SJSA1 (cell line): Measurements from ENCODE around the gene ZDHHC8. TPM values are rescaled to one million over a fixed set of nuclear protein-coding genes. Genes with fewer than 3 reads are reported as not detected.

Experiments used
- DNase-seq, 2 experiments: peaks; one replicate each; pipeline ENCODE4 v3.0.0-alpha.2; 2015 to 2020; ENCODE audit warnings: low spot score in 2 of 2, low read depth in 1 of 2
- H3K27ac ChIP-seq: fragments of 250-450 bp; sonication (Bioruptor Pico); 2 replicates; pipeline ENCODE4 v1.5.1; 2020; ENCODE audit warnings: mild to moderate bottlenecking, moderate library complexity
- H3K27me3 ChIP-seq: fragments of 250-450 bp; sonication (Bioruptor Pico); replicated peaks from 2 replicates; pipeline ENCODE4 v1.5.1; 2020; ENCODE audit warnings: mild to moderate bottlenecking, moderate library complexity
- H3K36me3 ChIP-seq: fragments of 250-450 bp; sonication (Bioruptor Pico); 2 replicates; pipeline ENCODE4 v1.5.1; 2020; ENCODE audit warnings: mild to moderate bottlenecking
- H3K4me1 ChIP-seq: fragments of 250-450 bp; sonication (Bioruptor Pico); replicated peaks from 2 replicates; pipeline ENCODE4 v1.6.1; 2021; ENCODE audit warnings: mild to moderate bottlenecking
- H3K4me3 ChIP-seq: fragments of 250-450 bp; sonication (Bioruptor Pico); 2 replicates; pipeline ENCODE4 v1.5.1; 2020; ENCODE audit warnings: mild to moderate bottlenecking
- H3K9me3 ChIP-seq: fragments of 250-450 bp; sonication (Bioruptor Pico); replicated peaks from 2 replicates; pipeline ENCODE4 v1.5.1; 2020; ENCODE audit warnings: mild to moderate bottlenecking
- total RNA-seq: library from RNA; depleted of rRNA; stranded (reverse); fragments of >200 nt; shearing (Covaris generic); gene quantifications from 2 replicates; pipeline ENCODE4 v1.2.3, GENCODE V29; 2014; rRNA removed

The ZDHHC8 gene, protein sequence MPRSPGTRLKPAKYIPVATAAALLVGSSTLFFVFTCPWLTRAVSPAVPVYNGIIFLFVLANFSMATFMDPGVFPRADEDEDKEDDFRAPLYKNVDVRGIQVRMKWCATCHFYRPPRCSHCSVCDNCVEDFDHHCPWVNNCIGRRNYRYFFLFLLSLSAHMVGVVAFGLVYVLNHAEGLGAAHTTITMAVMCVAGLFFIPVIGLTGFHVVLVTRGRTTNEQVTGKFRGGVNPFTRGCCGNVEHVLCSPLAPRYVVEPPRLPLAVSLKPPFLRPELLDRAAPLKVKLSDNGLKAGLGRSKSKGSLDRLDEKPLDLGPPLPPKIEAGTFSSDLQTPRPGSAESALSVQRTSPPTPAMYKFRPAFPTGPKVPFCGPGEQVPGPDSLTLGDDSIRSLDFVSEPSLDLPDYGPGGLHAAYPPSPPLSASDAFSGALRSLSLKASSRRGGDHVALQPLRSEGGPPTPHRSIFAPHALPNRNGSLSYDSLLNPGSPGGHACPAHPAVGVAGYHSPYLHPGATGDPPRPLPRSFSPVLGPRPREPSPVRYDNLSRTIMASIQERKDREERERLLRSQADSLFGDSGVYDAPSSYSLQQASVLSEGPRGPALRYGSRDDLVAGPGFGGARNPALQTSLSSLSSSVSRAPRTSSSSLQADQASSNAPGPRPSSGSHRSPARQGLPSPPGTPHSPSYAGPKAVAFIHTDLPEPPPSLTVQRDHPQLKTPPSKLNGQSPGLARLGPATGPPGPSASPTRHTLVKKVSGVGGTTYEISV
- 9.0 and 10.6 TPM in 2 replicates for total RNA-seq

GRCh38 chr22:20131597-20131858 is at the start of gene ZDHHC8:
Gene ZDHHC8 (plus strand): TSS chr22:20131804. CDS start chr22:20131948, 144 bp downstream.
- no peaks in the 10 kb centered on the region for H3K27me3 ChIP-seq
- H3K36me3 ChIP-seq = peaks cover 23% of the 10 kb centered on the region
- H3K4me3 ChIP-seq = peak within 1 kb of the TSS; percentile 92
- no peaks in the 10 kb centered on the region for H3K9me3 ChIP-seq
- peak within 1 kb of the TSS; percentile 45 for H3K27ac ChIP-seq
- H3K4me1 ChIP-seq = peaks cover 12% of the 10 kb centered on the region
- no peak for DNase-seq

DNA sequence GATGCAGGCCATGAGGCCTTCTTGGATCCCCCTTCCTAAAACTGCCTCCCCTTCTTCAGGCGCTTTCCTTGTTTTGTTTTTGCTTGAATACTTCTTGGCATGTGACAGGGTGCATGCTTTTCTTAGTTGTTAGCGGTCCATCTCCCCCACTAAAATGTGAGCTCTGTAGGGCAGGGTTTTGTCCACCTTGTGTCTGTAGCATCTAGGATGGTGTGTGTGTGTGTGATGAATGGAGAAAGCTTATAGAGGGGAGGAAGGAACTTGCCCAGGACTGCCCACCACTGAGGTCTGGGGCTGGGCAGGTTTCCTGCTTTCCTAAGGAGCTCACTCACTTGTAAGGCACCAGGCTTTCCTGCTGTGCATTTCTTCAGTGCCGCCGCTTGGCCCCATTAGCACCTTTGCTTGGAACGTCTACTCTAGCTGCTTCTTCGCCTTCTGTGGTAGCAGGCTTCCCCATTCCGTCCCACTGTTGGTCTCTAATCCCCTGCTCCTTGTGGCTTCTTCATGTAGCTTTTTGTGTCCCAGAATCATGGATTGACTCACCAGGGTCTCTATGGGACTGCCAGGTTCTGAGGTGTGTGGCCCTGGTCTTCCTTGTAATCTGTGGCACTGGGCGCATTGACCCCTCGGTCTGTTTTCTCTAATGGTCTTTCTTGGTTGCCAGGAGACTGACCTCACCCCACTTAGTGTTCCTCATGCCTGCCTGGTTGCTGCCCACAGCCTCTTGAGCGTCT is 48.3 kb upstream of the ZDHHC8 start:
- Histone ChIP-seq H3K4me3 (no peak overlapping the region), H3K36me3 (peaks cover 82% of the 10 kb centered on the region), H3K4me1 (peaks cover 24% of the 10 kb centered on the region), H3K9me3 (no peaks in the 10 kb centered on the region), H3K27me3 (no peaks in the 10 kb centered on the region), H3K27ac (no peak overlapping the region)
- no peak for DNase-seq

- Histone ChIP-seq H3K27me3 (no peaks in the 10 kb centered on the region), H3K4me3 (no peak overlapping the region), H3K9me3 (no peaks in the 10 kb centered on the region), H3K27ac (no peak overlapping the region), H3K4me1 (peaks cover 24% of the 10 kb centered on the region), H3K36me3 (peaks cover 89% of the 10 kb centered on the region)
- DNase-seq = no peak
These were observed 47.6 kb upstream of the ZDHHC8 start for GRCh38 chr22:20083891-20084546.

DNA sequence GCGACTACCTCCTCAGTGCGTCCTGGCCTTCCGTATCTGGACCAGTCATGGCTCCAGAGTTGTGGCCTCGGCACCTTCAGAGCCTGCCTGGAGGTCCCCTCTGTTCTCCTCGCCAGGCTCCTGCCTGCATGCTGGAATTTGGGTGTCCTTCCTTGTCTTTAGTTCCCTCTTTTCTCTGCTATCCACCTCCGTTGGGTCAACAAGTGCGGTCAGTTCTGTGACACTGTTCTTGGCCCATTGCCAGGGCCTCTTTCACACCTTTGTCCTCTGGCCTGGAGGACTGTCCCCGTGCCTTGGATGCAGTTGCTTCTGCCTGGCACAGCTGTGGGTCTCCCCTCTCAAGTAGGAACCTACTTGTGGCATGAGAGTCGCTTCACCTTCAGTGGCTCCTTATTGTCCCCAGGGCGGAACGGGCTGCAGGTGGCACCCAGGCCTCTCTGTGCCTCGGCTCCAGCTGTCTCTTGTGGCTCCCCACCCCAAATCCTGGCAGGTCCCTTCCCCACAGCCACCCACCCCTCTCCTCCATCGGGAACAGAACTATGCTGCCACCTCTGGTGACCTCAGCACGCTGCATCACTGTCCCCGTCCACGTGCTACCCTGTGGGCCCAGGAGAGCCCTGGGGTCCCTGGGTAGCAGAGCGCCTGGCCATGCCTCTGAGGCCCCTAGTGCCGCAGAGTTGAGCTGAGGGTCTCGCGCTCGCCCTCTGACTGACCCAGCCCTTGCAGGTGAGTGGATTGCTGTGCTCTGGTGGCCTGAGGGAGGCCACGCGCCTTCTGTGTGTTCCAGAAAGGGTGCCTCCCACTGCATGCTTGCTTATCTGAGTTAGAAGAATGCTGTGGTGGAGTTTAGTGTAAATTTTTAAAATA is 46.8 kb upstream of the ZDHHC8 start:
- Histone ChIP-seq H3K36me3 (peaks cover 96% of the 10 kb centered on the region), H3K27ac (no peak overlapping the region), H3K4me1 (peaks cover 18% of the 10 kb centered on the region), H3K4me3 (no peak overlapping the region), H3K9me3 (no peaks in the 10 kb centered on the region), H3K27me3 (no peaks in the 10 kb centered on the region)
- DNase-seq = no peak

GRCh38 chr22:20085651-20086050 is 46.0 kb upstream of the ZDHHC8 start:
- H3K36me3 ChIP-seq = peaks cover 99% of the 10 kb centered on the region
- H3K9me3 ChIP-seq = no peaks in the 10 kb centered on the region
- H3K27ac ChIP-seq = no peak overlapping the region
- peaks cover 18% of the 10 kb centered on the region for H3K4me1 ChIP-seq
- no peaks in the 10 kb centered on the region for H3K27me3 ChIP-seq
- H3K4me3 ChIP-seq = no peak overlapping the region
- no peak for DNase-seq

- peaks cover 99% of the 10 kb centered on the region for H3K36me3 ChIP-seq
- H3K9me3 ChIP-seq = no peaks in the 10 kb centered on the region
These were observed 45.5 kb upstream of the ZDHHC8 start for GRCh38 chr22:20086101-20086599.

GRCh38 chr22:20086763-20087162 is 44.8 kb upstream of the ZDHHC8 start:
- Histone ChIP-seq H3K27ac (no peak overlapping the region), H3K4me3 (no peak overlapping the region), H3K9me3 (no peaks in the 10 kb centered on the region), H3K36me3 (peaks cover 99% of the 10 kb centered on the region), H3K4me1 (peaks cover 11% of the 10 kb centered on the region), H3K27me3 (no peaks in the 10 kb centered on the region)
- no peak for DNase-seq

More at GRCh38 chr22:20086101-20086599, 45.5 kb upstream of the ZDHHC8 start:
- no peak for DNase-seq
- Histone ChIP-seq H3K4me3 (no peak overlapping the region), H3K27me3 (no peaks in the 10 kb centered on the region), H3K27ac (no peak overlapping the region), H3K4me1 (peaks cover 17% of the 10 kb centered on the region)

DNA sequence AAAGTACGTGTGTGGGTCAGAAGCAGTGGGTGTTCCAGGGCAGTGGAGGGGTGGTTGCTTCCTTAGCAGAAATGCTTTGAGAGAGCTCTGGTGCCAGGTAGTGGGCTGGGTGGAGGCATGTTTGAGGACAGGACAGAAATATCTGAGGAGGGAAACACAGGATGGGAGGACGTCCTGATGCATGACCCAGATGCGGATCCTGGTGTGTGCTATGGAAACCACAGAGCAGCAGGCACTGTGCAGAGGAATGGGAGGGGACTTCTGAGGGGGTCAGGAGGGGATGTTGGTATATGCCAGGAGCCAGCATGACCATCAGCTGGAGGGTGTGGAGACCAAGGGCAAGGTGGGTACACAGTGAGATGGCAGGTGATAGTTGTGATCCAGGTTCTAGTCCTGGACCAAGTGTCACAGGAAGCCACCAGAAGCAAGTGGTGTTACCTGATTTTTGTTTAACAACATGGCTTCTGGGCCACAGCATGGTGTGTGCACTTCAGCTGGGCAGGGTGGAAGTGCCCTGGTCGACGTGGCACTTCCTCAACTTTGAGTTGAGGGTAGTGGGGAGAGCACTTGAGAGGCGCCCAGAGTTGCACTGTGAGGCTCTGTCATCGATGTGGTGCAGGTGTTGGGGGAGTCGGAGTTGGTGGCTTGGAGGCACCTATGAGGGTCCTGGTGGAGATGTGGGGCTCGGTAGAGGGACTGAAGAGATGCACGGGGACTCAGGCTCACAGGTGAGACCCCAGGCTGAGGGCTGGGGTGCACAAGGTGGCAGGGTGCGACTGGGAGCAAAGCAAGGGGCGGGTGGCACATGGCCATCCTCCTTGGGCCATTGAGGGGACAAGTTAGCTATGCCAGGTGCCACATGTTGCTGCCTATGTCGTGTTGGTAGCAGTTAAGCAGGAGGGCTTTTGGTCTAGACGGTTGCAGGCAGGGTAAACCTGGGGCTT is 44.0 kb upstream of the ZDHHC8 start:
- H3K4me1 ChIP-seq = peaks cover 4% of the 10 kb centered on the region; the same call in 1 of the 2 replicates
- H3K9me3 ChIP-seq = no peaks in the 10 kb centered on the region
- H3K36me3 ChIP-seq = peaks cover 99% of the 10 kb centered on the region
- DNase-seq = no peak
- H3K4me3 ChIP-seq = no peak overlapping the region
- no peaks in the 10 kb centered on the region for H3K27me3 ChIP-seq
- no peak overlapping the region for H3K27ac ChIP-seq

- no peaks in the 10 kb centered on the region for H3K27me3 ChIP-seq
These were observed 43.3 kb upstream of the ZDHHC8 start for GRCh38 chr22:20088263-20088648.

DNA sequence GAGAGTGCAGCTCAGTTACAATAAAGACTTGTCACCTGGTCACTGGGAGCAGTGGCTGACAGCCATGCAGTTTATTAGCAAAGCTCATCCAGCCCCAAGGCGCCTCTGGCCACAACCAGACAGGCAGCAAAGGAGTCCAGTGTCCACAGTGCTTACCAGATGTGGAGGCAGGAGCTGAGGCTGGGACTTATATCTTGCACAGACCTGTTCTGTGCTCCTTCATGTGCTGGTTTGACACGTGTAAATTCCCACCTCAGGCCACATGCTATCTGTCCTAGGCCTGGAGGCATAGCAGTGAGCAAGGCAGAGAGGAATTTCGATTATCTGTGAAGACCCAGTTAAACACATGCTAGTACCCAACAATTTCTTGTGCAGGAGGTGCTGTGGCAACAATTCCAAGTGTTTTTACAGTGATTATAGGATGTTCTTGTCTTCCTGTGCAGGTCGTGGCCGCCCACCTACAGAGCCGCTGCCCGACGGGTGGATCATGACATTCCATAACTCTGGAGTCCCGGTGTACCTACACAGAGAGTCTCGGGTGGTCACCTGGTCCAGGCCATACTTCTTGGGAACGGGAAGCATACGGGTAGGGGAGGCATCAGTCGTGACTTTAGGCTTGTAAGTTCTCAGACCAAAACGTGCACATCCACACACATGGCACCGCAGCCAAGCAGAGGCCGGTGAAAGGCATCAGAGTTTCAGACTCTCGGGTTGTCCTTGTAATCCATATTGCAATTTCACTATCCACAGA is 42.2 kb upstream of the ZDHHC8 start:
- no peaks in the 10 kb centered on the region for H3K27me3 ChIP-seq
- H3K4me3 ChIP-seq = no peak overlapping the region
- H3K27ac ChIP-seq = no peak overlapping the region
- no peaks in the 10 kb centered on the region for H3K4me1 ChIP-seq
- no peak for DNase-seq
- H3K9me3 ChIP-seq = no peaks in the 10 kb centered on the region
- peaks cover 100% of the 10 kb centered on the region for H3K36me3 ChIP-seq

More at GRCh38 chr22:20088263-20088648, 43.3 kb upstream of the ZDHHC8 start:
- Histone ChIP-seq H3K27ac (no peak overlapping the region), H3K4me1 (no peaks in the 10 kb centered on the region), H3K36me3 (peaks cover 99% of the 10 kb centered on the region), H3K9me3 (no peaks in the 10 kb centered on the region), H3K4me3 (no peak overlapping the region)
- no peak for DNase-seq

DNA sequence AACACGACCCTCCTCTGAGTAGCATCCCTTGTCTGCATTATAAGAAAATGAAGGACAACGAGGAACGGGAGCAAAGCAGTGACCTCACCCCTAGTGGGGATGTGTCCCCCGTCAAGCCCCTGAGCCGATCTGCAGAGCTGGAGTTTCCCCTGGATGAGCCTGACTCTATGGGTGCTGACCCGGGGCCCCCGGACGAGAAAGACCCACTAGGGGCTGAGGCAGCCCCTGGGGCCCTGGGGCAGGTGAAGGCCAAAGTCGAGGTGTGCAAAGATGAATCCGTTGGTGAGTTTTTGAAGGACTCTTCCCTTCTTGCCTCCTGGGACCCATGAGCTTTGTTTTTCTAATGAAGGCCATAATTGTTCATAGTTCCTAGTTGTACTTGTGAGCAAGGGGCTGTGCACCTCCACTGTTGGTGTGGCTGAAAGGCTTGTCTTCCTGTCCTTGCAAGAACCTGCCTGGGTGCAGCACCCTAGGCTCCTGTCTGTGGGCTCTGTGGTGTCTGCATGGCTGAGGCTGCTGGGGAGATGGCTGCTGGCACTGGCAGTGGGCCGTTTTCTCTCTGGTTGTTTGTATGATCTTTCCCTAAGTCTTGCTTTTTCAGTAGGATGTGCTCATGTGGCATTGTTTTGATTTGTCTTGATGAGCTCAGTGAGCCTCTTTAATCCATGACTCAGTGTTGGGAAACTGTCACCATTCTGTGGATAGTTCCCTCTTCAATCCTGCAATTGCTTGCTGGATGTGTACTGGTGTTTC is 41.5 kb upstream of the ZDHHC8 start:
- no peaks in the 10 kb centered on the region for H3K9me3 ChIP-seq
- H3K4me1 ChIP-seq = no peaks in the 10 kb centered on the region
- no peak for DNase-seq
- H3K27ac ChIP-seq = no peak overlapping the region
- H3K36me3 ChIP-seq = peaks cover 100% of the 10 kb centered on the region
- H3K27me3 ChIP-seq = no peaks in the 10 kb centered on the region
- no peak overlapping the region for H3K4me3 ChIP-seq
